Measurements from ENCODE around the gene SERPINB8.

- no peak for TF ChIP-seq GATA2 (IDR thresholded peaks at IDR 0.05; ENCODE audit: low read depth, low read length)
- TF ChIP-seq GATA3 (IDR thresholded peaks at IDR 0.05; ENCODE audit: low read depth, low read length), result no peak
Measured at GRCh38 chr18:63994783-63995399, 25.0 kb downstream of the SERPINB8 start.

Data from SH-SY5Y (cell line).